GM13976 (cell line): ENCODE results near the gene SLC26A8.

Experiments used
- DNase-seq: peaks from one replicate; pipeline ENCODE4 v3.0.0; 2012; ENCODE audit warnings: low spot score
- in situ Hi-C: fragments of 300-500 bp; cut with MboI; formaldehyde crosslinking; loops from one replicate; pipeline ENCODE4 v1.12.0; 2022; ENCODE audit warnings: low sequenced_read_pairs, mixed read lengths, inconsistent platforms; ENCODE audit not compliant: unreplicated experiment
- TF ChIP-seq, protein P1 (sequence below): IDR thresholded peaks from 2 replicates; pipeline ENCODE4 v1.5.1; 2012; ENCODE audit warnings: borderline replicate concordance, mild to moderate bottlenecking; ENCODE audit not compliant: insufficient read depth; ENCODE audit errors: extremely low read depth, missing control alignments, control extremely low read depth

SLC26A8 gene

GRCh38 chr6:36053878-36054277 is 29.4 kb upstream of the SLC26A8 start:
- DNase-seq, result no peak

GRCh38 chr6:36052097-36052496 is 27.7 kb upstream of the SLC26A8 start:
- DNase-seq, result no peak
- in situ Hi-C loops, result no loop called here
- TF ChIP-seq, protein P1, sequence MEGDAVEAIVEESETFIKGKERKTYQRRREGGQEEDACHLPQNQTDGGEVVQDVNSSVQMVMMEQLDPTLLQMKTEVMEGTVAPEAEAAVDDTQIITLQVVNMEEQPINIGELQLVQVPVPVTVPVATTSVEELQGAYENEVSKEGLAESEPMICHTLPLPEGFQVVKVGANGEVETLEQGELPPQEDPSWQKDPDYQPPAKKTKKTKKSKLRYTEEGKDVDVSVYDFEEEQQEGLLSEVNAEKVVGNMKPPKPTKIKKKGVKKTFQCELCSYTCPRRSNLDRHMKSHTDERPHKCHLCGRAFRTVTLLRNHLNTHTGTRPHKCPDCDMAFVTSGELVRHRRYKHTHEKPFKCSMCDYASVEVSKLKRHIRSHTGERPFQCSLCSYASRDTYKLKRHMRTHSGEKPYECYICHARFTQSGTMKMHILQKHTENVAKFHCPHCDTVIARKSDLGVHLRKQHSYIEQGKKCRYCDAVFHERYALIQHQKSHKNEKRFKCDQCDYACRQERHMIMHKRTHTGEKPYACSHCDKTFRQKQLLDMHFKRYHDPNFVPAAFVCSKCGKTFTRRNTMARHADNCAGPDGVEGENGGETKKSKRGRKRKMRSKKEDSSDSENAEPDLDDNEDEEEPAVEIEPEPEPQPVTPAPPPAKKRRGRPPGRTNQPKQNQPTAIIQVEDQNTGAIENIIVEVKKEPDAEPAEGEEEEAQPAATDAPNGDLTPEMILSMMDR, result no peak

More at GRCh38 chr6:36053878-36054277, 29.4 kb upstream of the SLC26A8 start:
- in situ Hi-C loops, result no loop called here
- TF ChIP-seq, protein P1, result no peak

GRCh38 chr6:36050947-36051710 is 26.7 kb upstream of the SLC26A8 start:
- TF ChIP-seq, protein P1, result no peak
- in situ Hi-C loops, result no loop called here
- DNase-seq, result no peak

DNA sequence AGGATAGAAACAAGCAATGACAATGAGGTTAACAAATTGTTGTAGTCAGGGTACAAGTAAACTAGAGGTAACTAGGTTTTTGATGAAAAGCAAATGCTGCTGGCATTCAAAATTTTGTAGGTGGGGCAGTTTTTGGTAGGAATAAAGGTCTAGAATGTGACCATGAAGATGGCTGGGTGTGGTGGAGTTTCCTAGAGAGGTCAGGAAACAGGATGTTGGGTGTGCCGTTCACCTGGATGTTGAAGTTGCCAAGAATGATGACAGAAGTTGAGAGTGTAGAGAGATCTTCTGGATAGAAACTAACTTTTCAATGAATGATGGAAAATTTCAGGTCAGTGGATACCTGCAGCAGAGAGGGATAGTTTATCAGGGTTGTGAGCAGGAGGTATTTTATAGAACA is 25.9 kb upstream of the SLC26A8 start:
- in situ Hi-C loops, result no loop called here
- DNase-seq, result no peak
- TF ChIP-seq, protein P1, result no peak

DNA sequence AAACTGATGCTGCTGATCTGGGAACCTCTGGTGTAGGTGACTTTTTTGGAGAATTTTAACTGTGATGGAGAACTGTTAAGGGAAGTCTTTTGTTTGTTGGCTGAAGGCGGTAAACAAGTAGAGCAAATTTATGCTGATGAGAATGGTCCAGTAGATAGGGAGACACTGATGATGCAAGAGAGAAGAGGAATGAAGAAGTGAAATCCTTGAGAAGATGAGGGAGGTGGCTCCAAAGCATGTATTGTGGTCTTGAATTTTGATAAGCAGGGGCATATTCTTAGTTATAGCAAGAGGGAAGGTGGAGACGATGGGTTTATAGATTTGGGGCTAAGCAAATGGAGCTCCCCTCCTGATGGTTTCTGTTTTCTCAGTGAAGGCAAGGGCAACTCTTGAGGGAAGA is 25.1 kb upstream of the SLC26A8 start:
- no peak for DNase-seq
- in situ Hi-C loops, result no loop called here
- TF ChIP-seq, protein P1, result no peak

DNA sequence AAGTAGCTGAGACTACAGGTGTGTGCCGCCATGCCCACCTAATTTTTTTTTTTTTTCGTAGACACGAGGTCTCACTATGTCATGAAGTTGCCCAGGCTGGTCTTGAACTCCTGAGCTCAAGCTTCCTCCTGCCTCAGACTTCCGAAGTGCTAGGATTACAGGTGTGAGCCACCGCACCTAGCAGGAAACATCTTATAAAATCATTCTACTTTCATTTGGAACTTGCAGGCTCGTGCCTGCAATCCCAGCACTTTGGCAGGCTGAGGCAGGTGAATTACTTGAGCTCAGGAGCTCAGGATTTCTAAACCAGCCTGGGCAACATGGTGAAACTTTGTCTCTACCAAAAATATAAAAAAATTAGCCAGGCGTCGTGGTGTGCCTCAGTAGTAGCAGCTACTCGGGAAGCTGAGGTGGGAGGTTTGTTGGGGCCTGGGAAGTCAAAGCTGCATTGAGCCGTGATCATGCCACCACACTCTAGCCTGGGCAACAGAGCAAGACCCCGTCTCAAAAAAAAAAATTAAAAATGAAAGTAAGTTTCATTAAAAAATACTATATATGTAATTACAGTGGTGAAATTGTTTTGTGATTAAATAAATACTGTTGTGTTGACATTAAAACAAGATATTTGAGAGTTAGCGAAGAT is 18.3 kb upstream of the SLC26A8 start:
- TF ChIP-seq, protein P1, result no peak
- DNase-seq, result no peak
- in situ Hi-C loops, result no loop called here
